CD4-positive, alpha-beta T cell treated with Interferon alpha-2 for 1 hour (primary cell): ENCODE results near the gene TXLNG.

Experiments used
- DNase-seq, 2 donors: peaks; one replicate each; pipeline ENCODE4 v3.0.0-alpha.2; 2020 to 2022

Gene TXLNG

DNA sequence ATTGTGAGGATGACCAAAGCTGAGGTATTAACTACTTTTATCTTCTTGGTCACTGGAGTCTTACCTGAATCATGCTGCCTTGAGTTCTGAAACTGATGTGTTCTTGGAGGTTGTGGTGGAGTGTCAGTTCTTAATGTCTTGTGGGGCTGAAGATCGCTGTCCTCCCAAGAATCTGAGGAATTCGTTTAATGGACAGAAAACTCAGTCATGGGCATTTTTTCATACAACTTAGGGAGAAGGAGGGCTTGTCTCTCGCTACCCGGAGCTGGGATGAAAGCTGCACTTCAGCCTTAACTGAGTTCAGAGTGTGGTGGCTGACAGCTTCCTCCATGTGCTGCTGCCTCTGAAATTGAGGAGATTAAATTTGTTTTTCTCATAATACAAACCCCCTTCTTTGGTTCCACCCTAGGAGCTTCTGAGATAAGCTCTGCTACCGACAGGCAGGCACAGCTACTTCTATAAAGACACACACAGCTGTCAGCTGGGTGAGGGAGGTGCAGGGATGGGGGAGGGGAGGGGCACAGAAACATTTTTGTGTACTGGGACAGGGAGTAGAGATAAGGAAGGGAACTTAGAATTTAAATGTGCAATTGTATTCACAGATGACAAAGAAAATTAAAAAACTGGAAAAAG lies 53.1 kb downstream of the TXLNG start:
- no peak for DNase-seq

DNA sequence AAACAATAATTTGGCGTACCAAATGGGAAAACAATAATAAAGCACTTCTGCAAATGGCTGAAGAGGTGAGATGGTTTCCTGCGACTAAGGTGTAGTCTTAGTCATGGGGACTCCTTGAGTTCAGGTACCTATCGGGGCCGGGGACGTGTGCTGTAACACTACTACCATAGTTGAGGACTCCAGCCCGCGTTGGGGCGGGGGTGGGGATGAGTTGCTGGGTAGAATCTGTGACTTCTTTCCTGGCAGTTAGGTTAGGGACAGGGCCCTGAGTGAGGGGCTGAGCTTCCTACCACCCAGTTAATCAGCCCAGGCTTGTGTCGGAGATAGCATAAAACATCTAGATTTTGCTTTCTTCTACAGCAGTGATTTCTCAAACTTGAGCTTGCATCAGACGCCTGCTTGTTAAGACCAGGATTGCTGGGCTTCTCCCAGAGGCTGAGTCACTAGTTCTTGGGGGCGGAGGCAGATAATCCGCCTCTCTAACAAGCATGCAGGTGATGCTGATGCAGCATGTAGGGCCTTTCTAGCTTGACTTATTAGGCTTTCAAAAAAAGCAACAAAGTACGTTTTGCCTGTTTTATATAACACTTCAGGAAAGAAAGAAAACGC lies 53.7 kb downstream of the TXLNG start:
- no peak for DNase-seq

DNA sequence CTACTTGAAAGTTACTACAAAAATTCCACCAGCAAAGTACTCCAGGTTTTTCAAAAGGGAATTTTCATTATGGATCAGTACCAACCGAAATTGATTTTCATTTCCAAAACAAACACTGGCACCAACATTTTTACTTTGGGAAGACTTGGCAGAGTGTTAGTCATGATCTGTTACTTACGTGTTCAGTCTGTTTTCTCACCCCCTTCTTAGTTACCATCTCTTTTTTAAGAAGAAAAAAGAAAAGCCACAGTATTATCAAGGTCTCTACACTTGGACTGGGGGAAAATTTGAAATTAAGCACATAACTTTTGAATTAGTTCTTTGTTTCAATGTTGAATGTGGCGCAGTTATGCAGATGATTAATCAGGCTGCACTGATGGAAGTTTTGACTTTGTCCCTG lies 56.4 kb downstream of the TXLNG start:
- no peak for DNase-seq

DNA sequence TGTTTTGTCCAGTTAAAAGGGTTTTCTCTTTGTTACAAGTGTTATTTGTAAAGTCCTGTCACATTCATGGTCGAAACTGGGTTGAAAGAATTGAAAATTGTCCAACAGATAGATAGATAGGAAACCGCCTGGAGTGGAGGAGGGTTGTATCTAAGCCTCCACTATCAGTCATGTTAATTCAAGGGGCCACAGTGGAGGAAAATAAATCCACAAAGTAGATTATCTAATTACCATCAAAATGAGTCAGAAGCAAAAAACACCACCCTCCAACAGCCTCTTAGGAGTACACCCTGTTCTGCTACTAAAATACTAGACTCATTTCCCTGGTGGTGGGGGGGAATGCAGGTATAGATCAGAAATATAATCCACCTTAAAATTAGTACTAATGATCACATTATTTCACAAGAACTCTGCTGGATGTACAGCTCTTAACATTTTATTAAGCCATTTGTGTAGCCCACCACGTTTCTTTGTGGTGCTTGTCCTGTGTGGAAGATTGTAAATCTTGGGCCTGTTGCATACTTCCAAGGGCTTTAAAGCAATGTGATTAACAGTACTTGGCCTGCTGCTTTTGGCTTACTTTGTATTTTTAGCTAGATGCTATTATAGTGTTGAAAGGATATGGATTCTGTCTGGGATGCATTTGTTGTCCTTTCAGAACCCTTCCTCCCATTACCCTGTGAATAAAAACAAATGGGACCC lies 57.1 kb downstream of the TXLNG start:
- DNase-seq = no peak

DNA sequence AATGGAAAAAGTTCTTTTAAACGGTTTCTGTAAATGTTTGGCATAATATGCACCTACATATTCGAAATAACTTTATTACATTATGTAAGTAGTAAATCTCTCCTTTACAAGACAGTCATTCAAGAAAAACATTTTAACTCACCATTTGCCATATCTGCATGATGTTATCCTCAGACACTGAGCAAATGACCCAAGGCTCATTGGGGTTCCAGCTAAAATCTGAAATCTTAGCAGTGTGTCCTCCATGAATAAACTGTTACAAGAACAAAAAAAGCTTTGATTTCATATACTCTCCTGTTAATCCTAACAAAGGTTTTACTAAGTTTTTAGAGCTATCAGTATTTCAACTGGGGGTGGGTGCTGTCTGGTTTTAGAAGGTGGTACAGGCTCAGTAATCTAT lies 59.4 kb downstream of the TXLNG start:
- no peak for DNase-seq

DNA sequence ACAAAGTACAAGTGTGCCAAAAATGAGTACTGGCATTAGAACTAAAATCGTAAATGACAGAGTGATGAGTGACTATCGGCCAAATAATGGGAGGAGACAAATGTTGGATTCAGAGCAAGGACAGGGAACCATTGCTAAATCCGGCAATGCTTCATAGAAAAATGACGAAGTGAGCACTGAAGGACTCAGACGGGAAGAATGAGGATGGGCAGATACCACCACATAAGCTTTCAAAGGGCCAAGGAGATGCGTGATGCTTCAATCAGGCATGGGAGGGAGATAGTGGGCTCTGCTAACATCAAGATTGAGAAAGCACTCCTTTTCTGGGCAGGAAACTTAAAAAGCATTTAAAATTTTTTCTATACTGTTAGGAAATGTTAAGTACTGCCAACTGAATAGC lies 62.3 kb downstream of the TXLNG start:
- DNase-seq = no peak

DNA sequence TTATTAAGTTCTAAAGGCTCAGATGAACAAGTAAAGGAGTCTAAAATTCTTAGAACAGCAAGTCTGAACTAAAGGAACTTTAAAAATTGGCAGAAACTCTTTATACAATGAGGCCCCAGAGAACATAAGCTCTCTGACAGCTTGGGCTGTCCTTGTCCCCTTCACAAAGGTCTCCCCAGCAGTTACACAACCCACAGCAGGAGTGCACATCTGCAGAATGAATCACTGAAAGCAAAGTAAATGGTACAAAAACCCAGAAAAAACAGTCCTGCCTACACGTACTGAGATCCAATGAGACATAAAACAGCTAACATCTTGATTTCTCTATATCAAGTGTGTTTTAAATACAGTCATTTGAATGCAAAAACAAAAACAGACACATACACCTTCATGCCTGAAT lies 65.2 kb downstream of the TXLNG start:
- no peak for DNase-seq

DNA sequence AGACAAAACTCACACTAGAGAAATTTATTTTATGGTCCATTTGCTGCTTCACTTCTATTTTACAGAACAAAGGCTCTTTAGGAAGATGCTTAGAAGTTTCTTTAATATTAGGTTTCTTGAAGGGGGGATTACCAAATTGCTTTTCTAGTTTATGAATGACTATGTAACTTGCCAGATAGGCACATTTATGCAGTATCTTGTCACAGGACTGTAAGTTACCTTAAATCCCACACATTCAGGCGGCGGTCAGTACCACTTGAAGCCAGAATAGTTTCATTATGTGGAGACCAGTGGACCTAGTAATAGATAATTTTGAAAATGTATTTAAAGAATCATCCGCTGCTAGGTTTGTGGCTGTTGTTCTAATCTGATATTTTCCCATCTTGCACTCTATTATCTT lies 65.6 kb downstream of the TXLNG start:
- DNase-seq = no peak

DNA sequence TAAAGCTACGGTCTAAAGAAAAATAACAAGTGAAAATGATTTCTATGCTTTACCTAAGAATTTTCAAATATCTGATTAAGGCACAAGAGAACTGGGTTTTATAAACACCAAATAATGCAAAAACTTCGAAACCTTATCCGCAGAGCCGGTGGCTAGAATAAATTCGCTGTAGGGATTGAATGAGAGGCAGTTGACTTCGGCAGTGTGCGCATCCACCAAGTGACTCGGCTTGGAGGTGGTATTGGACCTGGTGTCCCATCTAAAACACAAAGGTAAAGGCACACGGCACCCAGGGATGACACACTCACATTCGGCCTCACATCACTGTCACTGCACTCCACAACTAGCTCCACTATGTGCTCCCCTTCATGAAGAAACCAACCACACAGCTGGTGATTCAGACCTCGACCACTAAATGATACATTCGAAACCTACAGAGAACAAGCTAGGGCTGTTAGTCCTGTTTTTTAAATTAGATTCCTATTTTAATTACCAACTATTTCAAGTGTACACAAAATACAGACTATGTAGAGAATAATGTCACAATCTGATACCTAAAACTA lies 66.4 kb downstream of the TXLNG start:
- no peak for DNase-seq

DNA sequence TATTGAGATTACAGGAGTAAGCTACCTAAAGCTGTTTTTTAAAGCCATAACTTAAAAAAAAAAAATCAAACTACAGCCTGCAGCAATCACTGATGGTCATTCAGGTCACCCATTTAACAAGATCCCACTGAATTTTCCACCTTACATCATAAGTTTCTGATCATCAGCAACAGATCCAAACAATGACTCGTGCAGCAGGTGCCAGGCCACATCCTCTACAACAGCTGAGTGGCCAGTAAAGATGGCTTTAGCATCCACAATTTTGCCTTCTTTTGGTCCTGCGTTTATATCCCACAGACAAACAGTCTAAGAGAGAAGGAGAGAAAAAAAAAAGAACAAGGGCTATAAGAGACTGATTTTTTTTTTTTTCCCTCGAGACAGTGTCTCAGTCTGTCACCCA lies 67.3 kb downstream of the TXLNG start:
- DNase-seq = no peak

DNA sequence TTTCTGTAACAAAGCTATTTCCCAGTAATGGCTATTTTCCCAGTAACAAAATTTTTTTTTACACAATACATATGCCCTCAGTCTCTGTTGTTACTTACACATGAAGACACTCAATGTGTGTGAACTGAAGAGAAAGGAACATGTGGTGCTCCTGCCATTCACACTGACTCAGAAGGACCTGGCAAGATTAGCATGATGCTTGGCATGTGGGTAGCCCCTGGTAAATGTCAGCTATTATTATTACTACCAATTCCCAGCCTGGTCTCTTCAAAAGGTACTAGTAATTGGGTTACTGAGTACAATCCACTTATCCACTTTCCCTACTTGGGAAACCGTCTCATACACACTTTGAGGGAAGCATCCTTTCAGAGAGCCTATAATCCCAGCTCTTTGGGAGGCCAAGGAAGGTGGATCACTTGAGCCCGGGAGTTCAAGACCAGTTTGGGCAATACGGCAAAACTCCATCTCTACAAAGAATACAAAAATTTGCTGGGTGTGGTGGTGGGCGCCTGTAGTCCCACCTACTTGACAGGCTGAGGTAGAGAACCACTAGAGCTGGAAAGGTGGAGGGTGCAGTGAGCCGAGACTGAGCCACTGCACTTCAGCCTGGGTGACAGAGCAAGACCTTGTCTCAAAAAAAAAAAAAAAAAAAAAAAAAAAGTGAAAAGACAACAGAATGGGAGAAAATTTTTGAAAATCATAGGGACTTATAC lies 69.3 kb downstream of the TXLNG start:
- no peak for DNase-seq

DNA sequence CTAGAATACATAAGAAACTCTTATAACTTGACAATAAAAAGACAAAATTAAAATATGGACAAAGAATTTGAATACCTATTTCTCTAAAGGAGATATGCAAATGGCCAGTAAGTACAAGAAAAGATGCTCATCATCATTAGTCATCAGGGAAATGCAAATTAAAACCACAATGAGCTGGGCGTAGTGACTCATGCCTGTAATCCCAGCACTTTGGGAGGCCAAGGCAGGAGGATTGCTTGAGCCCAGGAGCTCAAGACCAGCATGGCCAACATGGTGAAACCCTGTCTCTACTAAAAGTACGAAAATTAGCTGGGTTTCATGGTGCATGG lies 69.8 kb downstream of the TXLNG start:
- peak in 1 of 2 donors; percentile 10 for DNase-seq

DNA sequence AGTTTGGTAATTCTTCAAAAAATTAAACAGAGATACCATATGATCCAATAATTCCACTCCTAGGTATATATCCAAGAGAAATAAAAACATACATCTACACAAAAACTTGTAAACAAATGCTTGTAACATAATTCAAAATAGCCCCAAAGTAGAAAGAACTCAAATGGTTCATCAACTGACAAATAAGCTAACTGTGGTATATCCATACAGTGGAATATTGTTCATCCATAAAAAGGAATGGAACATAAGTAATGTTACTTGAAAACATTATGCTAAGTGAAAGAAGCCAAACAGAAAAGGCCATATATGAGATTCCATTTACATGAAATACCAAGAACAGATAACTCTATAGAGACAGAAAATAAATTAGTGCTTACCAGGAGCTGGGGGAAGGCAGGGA lies 70.5 kb downstream of the TXLNG start:
- no peak for DNase-seq

DNA sequence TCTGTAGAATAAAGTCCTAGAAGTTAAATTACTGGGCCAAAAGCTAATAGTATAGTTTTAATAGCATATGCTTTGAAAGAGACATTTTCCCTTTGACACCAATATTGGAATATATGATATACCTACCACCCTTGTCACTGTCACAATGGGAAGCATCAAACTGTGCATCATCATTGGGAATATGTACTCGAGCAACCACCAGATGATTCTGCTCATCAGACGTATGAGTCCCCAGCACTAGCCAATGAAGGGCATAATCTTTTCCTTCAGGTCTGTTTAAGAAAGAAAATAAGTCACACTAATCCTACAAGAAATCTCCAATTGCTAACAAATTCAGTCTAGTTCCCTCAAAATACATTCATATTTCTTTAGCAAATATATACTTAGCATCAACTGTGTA lies 76.6 kb downstream of the TXLNG start:
- no peak for DNase-seq

DNA sequence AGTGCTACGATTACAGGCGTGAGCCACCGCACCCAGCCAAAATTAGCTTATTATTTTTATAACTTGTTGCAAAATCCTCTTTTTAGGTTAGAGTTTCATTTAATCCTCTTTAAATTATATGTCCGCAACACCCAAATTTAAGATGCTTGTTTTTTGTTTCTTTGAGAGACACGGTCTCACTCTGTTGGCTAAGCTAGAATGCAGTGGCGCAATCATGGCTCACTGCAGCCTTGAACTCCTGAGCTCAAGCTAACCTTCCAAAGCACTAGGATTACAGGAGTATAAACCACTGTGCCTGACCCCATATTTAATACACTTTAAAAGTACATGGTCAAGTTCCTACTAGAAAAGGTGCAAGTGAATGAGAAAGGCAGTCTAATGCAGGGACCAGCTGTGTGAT lies 81.7 kb downstream of the TXLNG start:
- DNase-seq = no peak

DNA sequence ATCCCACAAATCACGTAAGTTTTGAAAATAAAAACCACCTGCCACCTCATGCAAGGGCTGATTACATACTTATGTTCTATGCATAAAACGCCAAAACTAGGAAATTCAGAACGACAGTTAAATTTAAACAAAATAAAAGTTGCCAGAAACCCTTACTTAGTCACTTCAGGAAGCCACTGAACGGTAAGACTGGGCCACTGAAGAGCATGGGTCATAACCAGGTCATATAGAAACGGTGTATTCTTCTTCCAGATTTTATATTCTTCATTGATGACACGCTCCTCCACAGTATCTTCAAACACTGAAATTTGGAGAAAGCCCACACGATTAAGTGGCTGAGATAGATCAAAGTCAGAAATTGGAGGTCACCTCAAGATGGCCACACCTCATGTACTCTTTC lies 82.7 kb downstream of the TXLNG start:
- no peak for DNase-seq

DNA sequence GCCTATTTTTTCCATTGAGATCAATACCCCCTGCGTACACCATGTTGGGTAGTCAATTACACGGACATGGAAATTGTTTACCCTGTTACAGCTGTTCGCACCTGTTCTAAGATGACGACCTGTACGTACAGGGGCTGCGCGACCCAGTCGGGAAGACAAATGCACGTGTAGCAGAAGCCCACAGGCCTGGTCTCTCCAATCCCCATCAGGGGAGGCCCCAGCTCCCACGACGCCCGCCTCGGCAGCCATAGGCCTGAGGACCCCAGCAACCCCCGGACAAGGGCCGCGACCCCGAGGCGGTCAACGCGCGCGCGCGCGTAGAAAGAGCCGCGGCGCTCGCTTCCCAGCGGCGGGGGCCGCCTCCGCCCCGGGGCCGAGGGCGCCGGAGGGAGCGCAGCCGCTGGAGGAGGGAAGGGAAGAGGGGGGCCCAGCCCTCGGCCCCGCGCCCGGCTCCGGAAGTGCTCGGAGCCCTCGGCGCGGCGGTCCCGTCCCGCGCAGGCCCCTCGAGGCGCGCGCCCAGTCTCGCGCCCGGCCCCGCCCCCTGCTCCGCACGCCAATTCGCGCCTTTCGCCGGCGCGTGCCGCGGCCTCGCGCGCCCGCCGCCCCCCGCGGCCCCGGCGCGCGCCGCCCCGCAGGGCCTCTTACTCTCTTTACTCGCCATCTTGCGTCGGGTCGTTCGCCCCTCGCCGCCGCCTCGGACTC lies 83.3 kb downstream of the TXLNG start:
- DNase-seq = peak; percentile 41 to 60

DNA sequence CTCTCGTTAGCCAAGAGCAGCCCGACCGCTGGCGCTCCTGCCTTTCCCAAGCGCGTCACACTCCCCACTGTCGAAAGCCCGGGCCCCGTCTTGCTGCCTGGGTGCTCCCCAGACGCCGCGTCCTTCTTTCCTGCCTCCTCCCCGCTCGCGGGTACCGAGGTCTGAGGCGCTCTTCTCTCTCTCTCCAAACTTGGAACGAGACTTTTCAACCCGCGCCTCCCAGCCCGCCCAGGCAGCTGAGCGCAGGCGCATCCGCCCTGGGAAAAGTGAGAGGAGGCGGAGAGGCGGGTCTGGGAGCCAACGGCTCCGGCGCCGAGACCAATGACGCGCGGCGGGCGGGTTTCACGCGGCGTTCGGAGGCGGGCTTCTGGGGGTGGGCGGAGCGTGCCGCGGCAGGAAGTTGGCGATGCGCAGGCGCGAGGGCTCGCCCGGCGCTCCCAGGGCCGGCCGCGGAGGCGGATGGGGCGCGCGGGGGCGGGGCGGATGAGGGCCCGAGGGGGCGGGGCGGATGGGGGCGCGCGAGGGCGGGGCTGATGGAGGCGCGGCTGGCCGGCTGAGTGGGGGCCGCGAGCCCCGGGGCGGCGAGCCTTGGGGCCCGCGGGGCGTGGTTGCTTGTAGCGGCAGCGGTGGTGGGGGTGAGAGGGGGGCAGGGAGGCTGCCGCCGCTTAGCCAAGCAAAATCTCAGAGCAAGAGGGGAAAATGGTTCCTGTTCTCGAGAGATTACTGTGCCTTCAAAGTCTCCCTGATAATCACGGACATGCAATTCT lies 84.0 kb downstream of the TXLNG start, which contains the start of gene RBBP7:
TSS of gene RBBP7 (minus strand) at position 268 of the 767 bp plus-strand sequence. CDS start 309 bp downstream, outside the sequence.
- DNase-seq = peak; percentile 93

DNA sequence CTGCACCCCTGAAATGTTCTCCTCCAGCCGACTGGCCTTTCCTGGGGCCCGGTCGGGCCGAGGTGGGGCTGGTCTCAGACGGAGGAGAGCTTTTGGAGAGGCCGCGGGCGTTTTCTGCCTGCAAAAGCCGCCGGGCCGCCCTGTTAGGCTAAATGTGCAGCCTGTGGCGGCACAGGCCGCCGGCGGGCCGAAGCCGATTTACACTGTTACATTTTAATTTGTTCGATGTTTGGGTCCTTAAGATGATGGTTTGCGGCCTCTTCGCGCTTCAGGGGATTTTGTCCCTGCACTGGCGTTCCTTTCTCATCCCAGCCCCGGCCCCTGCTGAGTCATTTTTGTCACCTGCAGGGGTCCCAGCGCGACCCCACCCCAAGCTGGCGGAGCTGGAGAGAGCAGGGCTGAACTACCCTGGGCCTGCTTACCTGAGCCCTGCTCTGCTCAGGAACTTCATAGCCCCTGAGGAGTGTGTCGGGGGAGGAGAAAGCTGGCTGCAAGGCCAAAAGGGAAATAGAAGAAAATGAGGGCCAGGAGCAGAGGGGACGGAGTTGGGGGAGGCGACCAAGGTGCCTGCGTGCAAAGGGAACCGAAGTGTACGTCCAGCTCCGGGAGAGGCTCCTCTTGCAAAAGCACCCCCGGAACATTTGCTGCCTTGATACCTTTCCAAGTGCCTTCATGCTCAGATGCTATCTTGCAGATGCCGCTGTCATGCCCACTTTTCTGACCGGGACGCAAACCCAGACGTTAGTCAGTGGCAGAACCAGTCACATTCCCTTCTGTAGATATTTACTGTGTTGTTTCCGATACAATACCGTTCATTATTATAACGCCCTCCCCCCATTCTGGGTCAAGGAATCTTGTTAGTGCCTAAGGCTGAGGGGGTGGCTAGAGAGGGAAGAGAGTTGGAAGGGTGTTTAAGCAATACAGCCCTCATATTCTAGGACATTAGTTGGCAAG lies 84.9 kb downstream of the TXLNG start:
- no peak for DNase-seq

DNA sequence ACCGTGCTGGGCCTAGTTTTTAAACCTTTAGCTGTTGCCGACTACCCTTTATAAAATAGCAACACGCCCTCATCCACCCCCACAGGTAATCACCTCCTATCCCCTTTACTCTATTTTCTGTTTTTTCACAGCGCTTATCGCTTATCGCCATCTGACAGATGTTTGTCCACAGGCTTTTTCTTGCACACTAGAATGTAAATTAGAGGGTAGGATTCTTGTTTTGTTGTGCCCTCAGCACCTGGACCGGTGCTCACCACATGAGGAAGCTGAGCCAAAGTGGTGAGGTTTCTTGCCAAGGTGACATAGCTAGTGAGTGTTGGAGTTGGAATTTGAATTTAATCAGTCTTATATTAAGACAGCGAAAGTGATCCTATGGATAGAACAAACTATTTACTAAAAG lies 86.8 kb downstream of the TXLNG start:
- DNase-seq = no peak
